Lower leg skin (tissue), 3 donors: ENCODE data around the gene CABS1.

Source experiments
- POLR2A ChIP-seq, 2 donors: fragments of 450-650 bp; IDR thresholded peaks; one replicate each; pipeline ENCODE4 v1.6.1; 2016 to 2017; ENCODE audit warnings: antibody characterized with exemption in 2 of 2, mild to moderate bottlenecking in 1 of 2, moderate library complexity in 1 of 2
- TF ChIP-seq, protein P1 (sequence below), 3 donors: fragments of 450-650 bp; IDR thresholded peaks; one replicate each; pipeline ENCODE4 v1.5.1; 2016; ENCODE audit warnings: antibody characterized with exemption in 3 of 3, mild to moderate bottlenecking in 3 of 3, moderate library complexity in 2 of 3

DNA sequence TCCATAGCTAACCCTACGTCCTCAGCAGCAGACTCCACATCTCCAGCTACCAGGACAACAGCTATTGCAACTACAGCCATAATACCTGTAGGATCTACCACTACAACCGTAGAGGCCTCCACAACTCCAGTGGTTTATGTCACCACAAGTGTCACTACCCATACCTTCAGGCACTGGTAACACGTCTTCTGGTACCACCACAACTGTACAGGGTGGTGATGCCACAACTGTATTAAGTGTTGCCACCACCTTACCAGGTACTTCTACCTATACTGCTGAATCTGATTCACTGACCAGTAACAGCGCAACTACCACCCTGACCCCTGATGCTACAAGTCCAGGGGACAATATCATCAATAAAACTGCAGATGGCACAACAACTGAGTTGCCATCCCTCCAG is 34.6 kb upstream of the CABS1 start:
- no peak for TF ChIP-seq POLR2A (IDR thresholded peaks at IDR 0.05)
- TF ChIP-seq, protein P1, sequence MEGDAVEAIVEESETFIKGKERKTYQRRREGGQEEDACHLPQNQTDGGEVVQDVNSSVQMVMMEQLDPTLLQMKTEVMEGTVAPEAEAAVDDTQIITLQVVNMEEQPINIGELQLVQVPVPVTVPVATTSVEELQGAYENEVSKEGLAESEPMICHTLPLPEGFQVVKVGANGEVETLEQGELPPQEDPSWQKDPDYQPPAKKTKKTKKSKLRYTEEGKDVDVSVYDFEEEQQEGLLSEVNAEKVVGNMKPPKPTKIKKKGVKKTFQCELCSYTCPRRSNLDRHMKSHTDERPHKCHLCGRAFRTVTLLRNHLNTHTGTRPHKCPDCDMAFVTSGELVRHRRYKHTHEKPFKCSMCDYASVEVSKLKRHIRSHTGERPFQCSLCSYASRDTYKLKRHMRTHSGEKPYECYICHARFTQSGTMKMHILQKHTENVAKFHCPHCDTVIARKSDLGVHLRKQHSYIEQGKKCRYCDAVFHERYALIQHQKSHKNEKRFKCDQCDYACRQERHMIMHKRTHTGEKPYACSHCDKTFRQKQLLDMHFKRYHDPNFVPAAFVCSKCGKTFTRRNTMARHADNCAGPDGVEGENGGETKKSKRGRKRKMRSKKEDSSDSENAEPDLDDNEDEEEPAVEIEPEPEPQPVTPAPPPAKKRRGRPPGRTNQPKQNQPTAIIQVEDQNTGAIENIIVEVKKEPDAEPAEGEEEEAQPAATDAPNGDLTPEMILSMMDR (IDR thresholded peaks at IDR 0.05): no peak
